ENCODE measurements around the gene RPS6KL1. TPM values are rescaled to one million over a fixed set of nuclear protein-coding genes. Genes with fewer than 3 reads are reported as not detected.

RPS6KL1 gene
- total RNA-seq, 1 experiment from 2014 or later = 17.9 TPM

DNA sequence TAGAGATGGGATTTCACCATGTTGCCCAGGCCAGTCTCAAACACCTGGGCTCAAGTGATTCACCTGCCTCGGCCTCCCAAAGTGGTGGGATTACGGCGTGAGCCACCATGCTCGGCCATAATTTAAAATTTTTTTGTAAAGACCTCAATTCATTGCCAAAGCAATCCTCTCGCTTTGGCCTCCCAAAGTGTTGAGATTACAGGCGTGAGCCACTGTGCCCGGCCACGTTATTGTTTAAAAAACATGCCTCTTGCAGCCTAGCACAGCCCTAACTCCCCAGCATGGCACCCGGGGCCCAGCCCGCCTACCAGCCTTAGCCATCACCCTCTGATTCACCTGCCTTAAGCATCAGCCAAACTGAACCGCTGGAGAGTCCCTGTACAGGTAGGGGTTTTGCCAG, 13.1 kb upstream of the RPS6KL1 start:
- DNase-seq (no peak), ATAC-seq (no peak)
- Histone ChIP-seq H3F3A (ENCODE audit: low read length, unreplicated experiment) (no peaks in the 10 kb centered on the region), H3K4me2 (ENCODE audit: low read length) (no peak overlapping the region), H3K27ac (ENCODE audit: low read length) (no peak overlapping the region), H3K4me1 (ENCODE audit: insufficient read depth, low read length) (peaks cover 14% of the 10 kb centered on the region), H4K20me1 (ENCODE audit: low read length) (no peaks in the 10 kb centered on the region), H3K9ac (ENCODE audit: low read length) (no peak overlapping the region), H3K27me3 (ENCODE audit: low read length) (no peaks in the 10 kb centered on the region), H3K36me3 (ENCODE audit: low read depth, low read length) (no peaks in the 10 kb centered on the region), H3K4me3 (ENCODE audit: low read length) (no peak overlapping the region), H3K9me2 (replicated peaks; ENCODE audit: low read length) (no peaks in the 10 kb centered on the region), H3K9me3 (ENCODE audit: low read length) (no peaks in the 10 kb centered on the region), H2AFZ (ENCODE audit: low read length) (no peak overlapping the region), H3K79me2 (ENCODE audit: low read length) (no peaks in the 10 kb centered on the region)
- TF ChIP-seq EZH2phosphoT487 (IDR thresholded peaks at IDR 0.05; ENCODE audit: borderline replicate concordance, low read length) (no peak), EZH2 (IDR thresholded peaks at IDR 0.05; ENCODE audit: low read length, unreplicated experiment) (no peak)
- TF ChIP-seq, protein P1, sequence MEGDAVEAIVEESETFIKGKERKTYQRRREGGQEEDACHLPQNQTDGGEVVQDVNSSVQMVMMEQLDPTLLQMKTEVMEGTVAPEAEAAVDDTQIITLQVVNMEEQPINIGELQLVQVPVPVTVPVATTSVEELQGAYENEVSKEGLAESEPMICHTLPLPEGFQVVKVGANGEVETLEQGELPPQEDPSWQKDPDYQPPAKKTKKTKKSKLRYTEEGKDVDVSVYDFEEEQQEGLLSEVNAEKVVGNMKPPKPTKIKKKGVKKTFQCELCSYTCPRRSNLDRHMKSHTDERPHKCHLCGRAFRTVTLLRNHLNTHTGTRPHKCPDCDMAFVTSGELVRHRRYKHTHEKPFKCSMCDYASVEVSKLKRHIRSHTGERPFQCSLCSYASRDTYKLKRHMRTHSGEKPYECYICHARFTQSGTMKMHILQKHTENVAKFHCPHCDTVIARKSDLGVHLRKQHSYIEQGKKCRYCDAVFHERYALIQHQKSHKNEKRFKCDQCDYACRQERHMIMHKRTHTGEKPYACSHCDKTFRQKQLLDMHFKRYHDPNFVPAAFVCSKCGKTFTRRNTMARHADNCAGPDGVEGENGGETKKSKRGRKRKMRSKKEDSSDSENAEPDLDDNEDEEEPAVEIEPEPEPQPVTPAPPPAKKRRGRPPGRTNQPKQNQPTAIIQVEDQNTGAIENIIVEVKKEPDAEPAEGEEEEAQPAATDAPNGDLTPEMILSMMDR (conservative IDR thresholded peaks at IDR 0.05; ENCODE audit: low read depth, low read length) = no peak
- POLR2A ChIA-PET (ENCODE audit: unreplicated experiment) = no interaction called here
- CTCF ChIA-PET = no interaction called here
- no TSS peak for BruUV-seq (replicated peaks)
- intact Hi-C loops (cut with micrococcal nuclease) = no loop called here

DNA sequence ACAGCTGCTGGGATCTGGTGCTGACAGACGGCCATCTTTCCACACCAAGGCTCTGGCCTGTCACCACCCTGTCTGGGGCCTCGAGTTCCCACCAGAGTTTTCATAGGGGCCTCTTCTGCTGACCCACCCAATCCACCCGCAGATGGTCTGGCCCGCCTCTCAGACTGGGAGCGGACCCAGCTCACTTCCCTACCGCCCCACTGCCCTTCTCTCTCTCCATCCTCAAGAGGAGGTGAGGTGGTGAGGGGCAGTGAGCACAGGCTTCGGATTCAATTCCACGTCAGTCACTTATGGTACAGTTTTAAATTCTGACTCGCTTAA, 12.3 kb upstream of the RPS6KL1 start:
- BruUV-seq (replicated peaks) = no TSS peak
- no peaks in the 10 kb centered on the region for H3K27me3 ChIP-seq (ENCODE audit: low read length)
- H3K9me2 ChIP-seq (replicated peaks; ENCODE audit: low read length) = no peaks in the 10 kb centered on the region
- peaks cover 12% of the 10 kb centered on the region for H3K4me1 ChIP-seq (ENCODE audit: insufficient read depth, low read length)
- H3K4me2 ChIP-seq (ENCODE audit: low read length) = no peak overlapping the region
- no peak overlapping the region for H3K27ac ChIP-seq (ENCODE audit: low read length)
- no peak overlapping the region for H3K9ac ChIP-seq (ENCODE audit: low read length)
- no peaks in the 10 kb centered on the region for H3F3A ChIP-seq (ENCODE audit: low read length, unreplicated experiment)
- POLR2A ChIA-PET (ENCODE audit: unreplicated experiment) = no interaction called here
- H3K9me3 ChIP-seq (ENCODE audit: low read length) = no peaks in the 10 kb centered on the region
- no peaks in the 10 kb centered on the region for H3K79me2 ChIP-seq (ENCODE audit: low read length)
- no peak for TF ChIP-seq EZH2phosphoT487 (IDR thresholded peaks at IDR 0.05; ENCODE audit: borderline replicate concordance, low read length)
- TF ChIP-seq, protein P1 (conservative IDR thresholded peaks at IDR 0.05; ENCODE audit: low read depth, low read length) = no peak
- no peak for TF ChIP-seq EZH2 (IDR thresholded peaks at IDR 0.05; ENCODE audit: low read length, unreplicated experiment)
- H2AFZ ChIP-seq (ENCODE audit: low read length) = no peak overlapping the region
- H4K20me1 ChIP-seq (ENCODE audit: low read length) = no peaks in the 10 kb centered on the region
- no peak overlapping the region for H3K4me3 ChIP-seq (ENCODE audit: low read length)
- no peaks in the 10 kb centered on the region for H3K36me3 ChIP-seq (ENCODE audit: low read depth, low read length)
- CTCF ChIA-PET = no interaction called here
- DNase-seq (no peak), ATAC-seq (no peak)
- intact Hi-C loops (cut with micrococcal nuclease) = no loop called here

DNA sequence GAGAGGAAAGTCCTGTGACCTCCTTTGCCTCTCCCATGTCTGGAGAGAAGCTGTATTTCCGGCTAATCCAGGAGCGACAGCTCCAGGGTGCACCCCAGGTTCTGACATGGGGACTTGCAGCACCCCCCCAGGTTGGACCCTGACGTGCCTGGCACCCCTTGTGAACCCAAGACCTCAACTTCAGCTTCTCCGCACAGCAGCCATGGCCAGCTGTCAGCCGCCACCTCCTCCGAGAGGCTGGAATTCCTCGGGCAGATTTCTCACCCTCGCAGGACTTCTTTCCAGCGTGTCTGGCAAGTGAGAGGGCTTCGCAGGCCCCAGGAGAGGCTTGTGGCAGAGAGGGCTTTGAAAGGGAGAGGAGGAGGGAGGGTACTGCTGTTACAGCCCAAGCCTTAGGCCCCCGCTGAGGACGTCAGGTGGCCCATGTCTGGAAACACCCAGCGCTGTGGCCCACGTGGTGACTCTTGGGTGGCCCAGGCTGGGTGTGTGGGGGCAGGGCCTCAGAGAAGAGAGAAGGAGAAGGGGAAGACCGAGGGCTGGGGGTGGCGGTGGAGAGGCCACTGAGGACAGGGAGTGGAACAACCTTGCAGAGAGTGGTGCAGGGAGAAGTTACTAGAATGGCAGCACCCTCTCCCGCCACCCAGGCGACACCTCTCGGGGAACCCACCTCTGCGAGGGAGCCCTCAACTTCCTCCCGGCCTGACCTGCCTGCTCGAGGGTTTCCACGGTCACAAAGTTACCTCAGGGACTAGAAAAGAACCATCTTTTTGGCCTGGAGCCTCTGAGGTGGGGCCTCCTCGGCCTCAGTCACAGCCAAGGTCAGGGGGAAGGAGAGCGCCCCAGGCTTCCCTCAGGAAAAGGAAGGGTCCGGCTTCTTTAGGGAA, 11.7 kb upstream of the RPS6KL1 start:
- Histone ChIP-seq H3K4me2 (ENCODE audit: low read length) (no peak overlapping the region), H3K9ac (ENCODE audit: low read length) (no peak overlapping the region), H3K36me3 (ENCODE audit: low read depth, low read length) (no peaks in the 10 kb centered on the region), H3F3A (ENCODE audit: low read length, unreplicated experiment) (no peaks in the 10 kb centered on the region), H4K20me1 (ENCODE audit: low read length) (no peaks in the 10 kb centered on the region), H3K4me1 (ENCODE audit: insufficient read depth, low read length) (peaks cover 6% of the 10 kb centered on the region), H3K79me2 (ENCODE audit: low read length) (no peaks in the 10 kb centered on the region), H3K27ac (ENCODE audit: low read length) (no peak overlapping the region), H3K27me3 (ENCODE audit: low read length) (no peaks in the 10 kb centered on the region), H3K4me3 (ENCODE audit: low read length) (no peak overlapping the region), H2AFZ (ENCODE audit: low read length) (no peak overlapping the region), H3K9me3 (ENCODE audit: low read length) (no peaks in the 10 kb centered on the region), H3K9me2 (replicated peaks; ENCODE audit: low read length) (no peaks in the 10 kb centered on the region)
- DNase-seq (no peak), ATAC-seq (no peak)
- BruUV-seq (replicated peaks) = no TSS peak
- ChIA-PET POLR2A (ENCODE audit: unreplicated experiment) (no interaction called here), CTCF (no interaction called here)
- TF ChIP-seq EZH2phosphoT487 (IDR thresholded peaks at IDR 0.05; ENCODE audit: borderline replicate concordance, low read length) (no peak), EZH2 (IDR thresholded peaks at IDR 0.05; ENCODE audit: low read length, unreplicated experiment) (no peak)
- TF ChIP-seq, protein P1 (conservative IDR thresholded peaks at IDR 0.05; ENCODE audit: low read depth, low read length) = no peak
- intact Hi-C loops (cut with micrococcal nuclease) = no loop called here
